GM19023 (cell line): ENCODE results near the gene SOX10.
"Not testable (repeated sequence)": the region's sequence is repeated elsewhere in the genome, so short reads cannot be mapped to it uniquely, and the experiment has no call there.

Experiments used
- ATAC-seq: cut with Tn5 transposase; IDR thresholded peaks from one replicate; pipeline ENCODE4 v1.9.1; 2021; ENCODE audit warnings: mild to moderate bottlenecking, moderate library complexity; ENCODE audit not compliant: unreplicated experiment

SOX10 gene

DNA sequence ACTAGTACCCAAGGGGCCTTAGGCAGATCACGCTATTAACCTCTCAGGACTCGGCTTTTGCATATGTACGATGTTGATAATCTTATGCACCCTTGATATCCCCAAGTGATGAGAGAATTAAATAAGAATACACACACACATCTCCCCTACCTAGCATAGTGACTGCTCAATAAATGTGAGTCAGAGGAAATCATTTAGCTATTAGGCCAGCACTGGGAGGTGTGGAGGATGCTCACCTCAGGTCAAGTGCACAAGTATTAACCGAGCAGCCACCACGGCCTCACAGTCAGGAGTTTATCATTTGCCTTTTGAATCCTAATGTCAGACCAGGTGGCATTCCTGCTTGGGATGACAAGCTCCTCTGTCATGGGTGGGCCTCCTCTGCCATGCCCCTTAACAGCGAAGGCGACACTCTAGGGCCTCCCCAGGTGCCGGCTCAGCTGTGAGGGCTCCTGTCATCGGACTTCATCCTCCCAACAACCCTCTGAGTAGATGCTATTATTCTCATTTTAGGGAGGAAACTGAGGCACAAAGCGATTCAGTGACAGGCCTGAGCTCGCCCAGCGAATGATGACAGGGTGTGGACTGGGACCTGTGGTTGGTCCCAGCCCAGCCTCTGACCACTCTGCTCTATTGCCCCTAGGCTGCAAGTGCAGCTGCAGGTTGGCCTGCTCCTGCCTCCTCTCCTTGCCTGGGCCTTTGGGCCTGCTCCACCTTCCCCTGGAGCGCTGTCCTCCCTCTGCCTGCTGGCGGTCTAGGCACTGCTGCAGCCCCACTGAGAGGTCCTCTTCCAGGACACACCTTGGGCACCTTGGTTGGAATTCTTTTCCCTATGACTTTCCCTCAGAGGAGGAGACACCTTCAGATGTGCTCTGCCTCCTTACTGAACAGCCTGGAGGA, 5.0 kb upstream of the SOX10 start:
- ATAC-seq = no peak

DNA sequence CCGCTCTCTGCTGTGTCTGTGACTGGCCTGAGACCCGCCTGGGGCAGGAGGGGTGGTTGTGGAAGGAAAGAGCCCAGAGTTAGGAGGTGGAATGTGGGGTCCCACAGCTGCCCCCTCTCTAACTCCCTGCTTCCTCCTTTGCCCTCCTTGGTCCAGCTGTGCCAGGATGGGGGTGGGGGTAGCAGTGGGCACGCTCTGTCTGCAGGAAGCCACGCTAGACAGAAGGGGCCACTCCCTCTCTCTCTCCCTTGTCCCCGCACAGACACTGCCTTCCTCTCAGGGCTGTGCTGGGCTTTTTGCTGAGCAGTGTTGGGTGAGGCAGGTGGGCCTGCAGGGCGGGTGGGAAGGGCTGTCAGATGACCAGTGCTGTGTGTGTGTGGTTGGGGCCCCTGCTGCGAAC, 2.0 kb upstream of the SOX10 start:
- ATAC-seq = no peak

GRCh38 chr22:37985751-37986281, 1.5 kb upstream of the SOX10 start:
- ATAC-seq = no peak

GRCh38 chr22:37985050-37985585, 763 bp upstream of the SOX10 start:
- no peak for ATAC-seq

DNA sequence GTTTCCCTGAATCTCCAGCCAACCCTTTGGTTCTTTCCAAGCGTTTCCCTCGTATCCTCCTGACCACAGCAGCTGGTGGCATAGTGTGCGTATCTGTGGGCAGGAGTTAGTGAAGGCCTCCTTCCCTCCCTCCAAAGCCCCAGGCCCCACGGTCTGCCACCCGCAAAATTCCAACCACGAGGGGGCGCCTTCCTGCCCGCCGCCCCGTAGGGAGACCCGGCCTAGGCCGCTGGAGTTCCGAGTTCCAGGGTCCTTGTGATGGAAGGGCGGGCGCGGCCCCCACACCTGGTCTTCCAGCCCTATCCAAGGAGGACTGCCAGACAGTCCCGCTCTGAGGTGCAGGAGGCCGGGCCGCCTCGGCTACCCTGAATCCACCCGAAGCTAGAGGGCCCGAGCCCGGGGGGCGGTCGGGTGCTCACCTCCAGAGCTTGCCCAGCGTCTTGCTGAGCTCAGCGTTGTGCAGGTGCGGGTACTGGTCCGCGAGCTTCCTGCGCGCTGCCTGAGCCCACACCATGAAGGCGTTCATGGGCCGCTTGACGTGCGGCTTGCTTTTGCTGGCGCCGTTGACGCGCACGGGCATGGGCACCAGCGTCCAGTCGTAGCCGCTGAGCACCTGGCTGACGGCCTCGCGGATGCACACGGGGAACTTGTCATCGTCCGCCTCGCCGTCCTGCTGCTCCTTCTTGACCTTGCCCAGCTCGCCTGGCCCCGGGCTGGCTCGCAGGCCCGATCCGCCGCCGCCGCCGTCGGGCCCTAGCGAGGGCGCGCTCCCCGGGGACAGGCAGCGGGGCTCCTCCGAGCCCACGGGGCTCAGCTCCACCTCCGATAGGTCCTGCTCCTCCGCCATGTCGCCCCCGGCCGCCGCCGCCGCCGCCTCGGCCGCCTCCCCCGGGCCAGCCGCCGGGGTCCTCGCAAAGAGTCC, 1.2 kb downstream of the SOX10 start:
- ATAC-seq = no peak

GRCh38 chr22:37982151-37982785, 2.1 kb downstream of the SOX10 start:
- no peak for ATAC-seq

- no peak for ATAC-seq
These were observed 2.9 kb downstream of the SOX10 start for GRCh38 chr22:37981282-37982011.

DNA sequence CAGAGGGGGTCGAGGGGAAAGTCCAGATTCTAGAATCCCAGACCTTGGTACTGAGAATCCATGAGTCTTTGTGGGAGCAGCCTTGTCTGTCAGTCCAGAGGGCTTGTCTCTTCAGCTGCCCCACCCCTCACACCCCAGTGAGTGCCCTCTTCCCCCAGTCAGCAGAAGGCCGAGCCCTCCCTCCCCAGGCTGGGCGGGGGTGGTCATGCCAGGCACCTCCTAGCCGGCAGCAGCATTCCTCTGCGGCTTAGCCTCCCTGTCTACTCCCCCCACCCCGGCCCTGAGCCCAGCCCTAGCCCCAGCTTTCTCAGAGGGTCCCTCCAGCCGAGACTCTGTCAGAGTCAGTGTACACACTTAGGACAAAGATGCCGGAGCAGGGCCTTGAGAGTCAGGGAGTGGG, 4.6 kb downstream of the SOX10 start:
- ATAC-seq = no peak

- ATAC-seq = no peak
These were observed 7.8 kb downstream of the SOX10 start for GRCh38 chr22:37976547-37976946.

- not testable (repeated sequence) for ATAC-seq
These were observed 8.3 kb downstream of the SOX10 start for GRCh38 chr22:37976022-37976421.

DNA sequence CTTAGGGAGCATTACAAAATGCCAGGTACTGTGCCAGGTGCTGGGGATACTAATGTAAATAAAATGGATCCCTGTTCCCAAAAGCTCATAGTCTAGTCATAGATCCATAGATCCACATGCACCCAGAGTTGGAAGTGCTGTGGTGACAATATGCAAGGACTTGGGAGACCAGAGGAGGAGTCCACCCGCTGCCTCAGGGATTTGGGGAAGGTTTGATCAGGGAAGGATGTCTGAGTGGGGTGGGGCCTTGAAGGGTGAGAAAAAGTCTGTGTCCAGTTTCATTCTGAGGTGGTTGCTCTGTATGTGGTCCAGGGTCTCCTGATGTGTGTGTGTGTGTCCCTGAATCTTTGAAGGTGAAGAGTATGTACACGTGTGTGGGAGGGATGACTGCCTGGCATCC, 9.2 kb downstream of the SOX10 start:
- ATAC-seq = no peak

- ATAC-seq = no peak
These were observed 10.8 kb downstream of the SOX10 start for GRCh38 chr22:37973271-37974170.

DNA sequence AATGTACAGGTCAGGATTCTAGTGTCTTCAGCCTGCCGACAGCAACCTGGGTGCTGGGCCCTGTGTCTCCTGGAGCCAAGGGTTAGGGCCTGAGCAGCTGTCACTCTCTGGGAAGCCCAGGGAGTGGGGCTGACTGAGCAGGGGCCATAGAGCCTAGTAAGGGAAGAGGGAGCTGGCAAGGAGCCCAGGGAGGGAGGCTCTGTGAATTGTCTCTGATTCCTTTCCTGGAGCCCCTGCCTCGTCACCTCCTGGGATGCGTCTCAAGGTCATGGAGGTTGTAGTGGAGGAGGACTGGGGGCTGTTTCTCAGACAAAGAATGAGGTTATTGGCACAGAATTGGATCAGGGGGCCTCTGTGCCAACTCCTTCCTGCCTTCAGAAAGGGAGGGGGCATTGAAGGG, 11.8 kb downstream of the SOX10 start:
- ATAC-seq = no peak

DNA sequence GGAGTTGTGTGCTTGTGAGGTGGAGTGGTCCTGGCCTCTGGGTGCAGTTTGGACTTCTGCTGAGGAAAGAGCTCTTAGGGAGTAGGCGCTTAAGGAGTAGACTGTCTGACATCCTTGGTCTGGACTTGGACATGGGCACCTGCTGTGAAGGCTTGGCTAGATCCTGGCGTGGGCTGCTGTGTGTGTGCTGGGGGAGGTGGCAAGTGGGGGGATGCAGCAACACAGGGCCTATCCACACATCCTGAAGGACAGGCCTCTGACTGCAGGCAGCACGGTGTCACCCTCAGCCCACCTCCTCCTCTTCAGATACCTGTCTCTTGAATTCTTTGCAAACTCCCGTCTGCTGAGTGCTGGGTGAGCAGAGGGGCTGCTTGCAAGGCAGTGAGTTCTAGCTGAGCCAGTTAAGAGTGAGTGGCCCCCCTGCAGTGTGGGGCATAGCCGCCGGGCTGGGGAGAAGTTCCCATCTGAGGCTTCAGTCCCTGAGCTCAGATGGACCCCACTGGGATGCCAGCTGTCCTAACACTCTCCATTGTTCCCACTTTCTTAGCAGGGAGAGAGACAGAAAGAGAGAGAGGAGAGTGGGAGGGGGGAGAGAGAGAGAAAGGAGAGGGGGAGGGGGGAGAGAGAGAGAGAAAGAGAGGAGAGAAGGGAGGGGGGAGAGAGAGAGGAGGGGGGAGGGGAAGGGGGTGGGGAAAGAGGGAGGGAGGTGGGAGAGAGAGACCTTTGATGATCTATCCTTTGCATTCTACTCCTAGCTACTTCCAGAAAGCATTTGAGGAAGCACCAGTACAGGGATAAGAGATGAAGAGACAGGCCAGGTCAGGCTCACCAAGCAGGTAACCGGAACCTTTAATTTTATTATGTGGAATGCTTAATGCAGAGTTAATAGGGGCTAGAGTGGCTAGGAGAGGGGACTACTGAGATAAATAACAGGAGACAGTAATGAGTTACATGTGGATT, 12.6 kb downstream of the SOX10 start:
- ATAC-seq = no peak

DNA sequence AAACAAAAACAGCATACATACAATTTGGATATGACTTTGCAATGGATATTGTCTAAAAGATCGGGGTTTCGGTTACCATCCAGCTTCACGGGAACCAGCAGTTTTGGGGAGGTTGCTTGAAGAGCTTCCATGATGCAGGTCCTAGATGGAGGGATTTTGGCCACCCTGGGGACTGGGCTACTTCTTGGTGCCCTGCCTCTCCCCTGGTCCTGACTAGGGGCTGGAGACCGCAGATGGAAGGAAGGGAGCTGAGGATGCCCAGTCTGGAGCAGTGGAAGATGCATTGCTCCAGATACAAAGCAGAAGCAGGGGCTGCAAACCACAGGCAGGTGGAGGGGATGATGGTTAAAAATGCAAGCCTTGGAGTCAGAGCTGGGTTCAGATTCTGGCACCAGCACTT, 13.5 kb downstream of the SOX10 start:
- no peak for ATAC-seq

- no peak for ATAC-seq
These were observed 15.7 kb downstream of the SOX10 start for GRCh38 chr22:37968452-37969251.
